DOHH2 (cell line): ENCODE results near the gene UBASH3B.

Source experiments
- H3F3A ChIP-seq: fragments of 200-600 bp; sonication (generic), shearing (Covaris generic); 2 replicates; pipeline ENCODE4 v1.6.0; 2016; ENCODE audit warnings: antibody characterized with exemption, mild to moderate bottlenecking; ENCODE audit not compliant: control insufficient read depth, insufficient read depth
- H3K27ac ChIP-seq: fragments of 200-600 bp; sonication (generic); 2 replicates; pipeline ENCODE4 v1.5.1; 2014; ENCODE audit warnings: low read depth, mild to moderate bottlenecking, low read length, moderate library complexity
- H3K27me3 ChIP-seq: fragments of 200-600 bp; sonication (generic); 2 replicates; pipeline ENCODE4 v1.6.1; 2014; ENCODE audit warnings: mild to moderate bottlenecking, low read length, mixed read lengths; ENCODE audit not compliant: control insufficient read depth
- H3K36me3 ChIP-seq: fragments of 200-600 bp; sonication (generic); 2 replicates; pipeline ENCODE4 v1.6.1; 2014; ENCODE audit warnings: mild to moderate bottlenecking, low read length, moderate library complexity, mixed read lengths; ENCODE audit not compliant: control insufficient read depth
- H3K4me1 ChIP-seq: fragments of 200-600 bp; sonication (generic); 2 replicates; pipeline ENCODE4 v1.6.1; 2014; ENCODE audit warnings: mild to moderate bottlenecking, low read length, mixed read lengths; ENCODE audit not compliant: control insufficient read depth
- H3K4me2 ChIP-seq: fragments of 200-600 bp; sonication (generic); 2 replicates; pipeline ENCODE4 v1.6.0; 2014; ENCODE audit warnings: mild to moderate bottlenecking, low read length, moderate library complexity
- H3K4me3 ChIP-seq: fragments of 200-600 bp; sonication (generic); 2 replicates; pipeline ENCODE4 v1.5.1; 2014; ENCODE audit warnings: mild to moderate bottlenecking, low read length, mixed read lengths
- H3K79me2 ChIP-seq: fragments of 200-600 bp; sonication (generic); 2 replicates; pipeline ENCODE4 v1.6.1; 2014; ENCODE audit warnings: mild to moderate bottlenecking, low read length, mixed read lengths; ENCODE audit not compliant: control insufficient read depth
- H3K9me2 ChIP-seq: fragments of 200-600 bp; sonication (generic); replicated peaks from 2 replicates; pipeline ENCODE4 v1.6.1; 2014; ENCODE audit warnings: mild to moderate bottlenecking, low read length, mixed read lengths; ENCODE audit not compliant: control insufficient read depth
- H3K9me3 ChIP-seq: fragments of 200-600 bp; sonication (generic); 2 replicates; pipeline ENCODE4 v1.6.1; 2014; ENCODE audit warnings: antibody characterized with exemption, low read length, mixed read lengths; ENCODE audit not compliant: control insufficient read depth, insufficient read depth
- H4K20me1 ChIP-seq: fragments of 200-600 bp; sonication (generic); 2 replicates; pipeline ENCODE4 v1.6.0; 2014; ENCODE audit warnings: low read depth, mild to moderate bottlenecking, antibody characterized with exemption, low read length, moderate library complexity; ENCODE audit not compliant: control insufficient read depth, insufficient read depth
- EZH2phosphoT487 ChIP-seq: fragments of 200-600 bp; sonication (generic); IDR thresholded peaks from 2 replicates; pipeline ENCODE4 v1.6.1; 2017; ENCODE audit warnings: borderline replicate concordance, mild to moderate bottlenecking, antibody characterized with exemption, low read length, moderate library complexity, mixed read lengths
- TF ChIP-seq, protein P1 (sequence below): fragments of 200-600 bp; sonication (generic); IDR thresholded peaks from one replicate; pipeline ENCODE4 v1.5.1; 2014; ENCODE audit warnings: antibody characterized with exemption, mild to moderate bottlenecking, low read depth, low read length; ENCODE audit not compliant: poor library complexity, severe bottlenecking

The UBASH3B gene

DNA sequence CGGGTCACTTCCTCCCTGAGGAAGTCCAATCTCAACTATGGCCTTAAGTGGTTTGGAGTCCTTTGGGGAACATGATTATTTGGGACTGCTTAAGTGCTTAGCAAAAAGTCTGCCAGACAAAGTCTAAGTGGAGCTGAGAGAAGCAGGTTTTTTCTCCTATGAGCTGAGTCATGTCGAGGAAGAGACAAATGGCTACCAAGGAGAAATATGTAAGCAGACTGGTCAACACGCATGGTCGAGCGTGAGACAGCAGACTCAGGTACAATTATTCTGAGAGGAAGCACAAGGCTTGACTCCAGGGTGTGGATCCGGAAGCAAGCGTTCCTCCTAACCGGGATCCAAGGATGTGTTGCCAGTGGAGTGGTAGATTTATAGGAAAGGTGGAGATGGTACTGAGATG is 30.6 kb downstream of the UBASH3B start:
- Histone ChIP-seq H3K9me3 (no peaks in the 10 kb centered on the region), H3F3A (peaks cover 6% of the 10 kb centered on the region), H3K4me2 (no peak overlapping the region; the same call in 1 of the 2 replicates), H3K27ac (no peak overlapping the region), H3K4me1 (peaks cover 63% of the 10 kb centered on the region), H3K79me2 (peaks cover 46% of the 10 kb centered on the region), H3K4me3 (no peak overlapping the region), H3K9me2 (no peaks in the 10 kb centered on the region), H3K27me3 (no peaks in the 10 kb centered on the region), H3K36me3 (no peaks in the 10 kb centered on the region), H4K20me1 (no peaks in the 10 kb centered on the region)
- TF ChIP-seq, protein P1, sequence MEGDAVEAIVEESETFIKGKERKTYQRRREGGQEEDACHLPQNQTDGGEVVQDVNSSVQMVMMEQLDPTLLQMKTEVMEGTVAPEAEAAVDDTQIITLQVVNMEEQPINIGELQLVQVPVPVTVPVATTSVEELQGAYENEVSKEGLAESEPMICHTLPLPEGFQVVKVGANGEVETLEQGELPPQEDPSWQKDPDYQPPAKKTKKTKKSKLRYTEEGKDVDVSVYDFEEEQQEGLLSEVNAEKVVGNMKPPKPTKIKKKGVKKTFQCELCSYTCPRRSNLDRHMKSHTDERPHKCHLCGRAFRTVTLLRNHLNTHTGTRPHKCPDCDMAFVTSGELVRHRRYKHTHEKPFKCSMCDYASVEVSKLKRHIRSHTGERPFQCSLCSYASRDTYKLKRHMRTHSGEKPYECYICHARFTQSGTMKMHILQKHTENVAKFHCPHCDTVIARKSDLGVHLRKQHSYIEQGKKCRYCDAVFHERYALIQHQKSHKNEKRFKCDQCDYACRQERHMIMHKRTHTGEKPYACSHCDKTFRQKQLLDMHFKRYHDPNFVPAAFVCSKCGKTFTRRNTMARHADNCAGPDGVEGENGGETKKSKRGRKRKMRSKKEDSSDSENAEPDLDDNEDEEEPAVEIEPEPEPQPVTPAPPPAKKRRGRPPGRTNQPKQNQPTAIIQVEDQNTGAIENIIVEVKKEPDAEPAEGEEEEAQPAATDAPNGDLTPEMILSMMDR, result no peak
- TF ChIP-seq EZH2phosphoT487, result no peak

DNA sequence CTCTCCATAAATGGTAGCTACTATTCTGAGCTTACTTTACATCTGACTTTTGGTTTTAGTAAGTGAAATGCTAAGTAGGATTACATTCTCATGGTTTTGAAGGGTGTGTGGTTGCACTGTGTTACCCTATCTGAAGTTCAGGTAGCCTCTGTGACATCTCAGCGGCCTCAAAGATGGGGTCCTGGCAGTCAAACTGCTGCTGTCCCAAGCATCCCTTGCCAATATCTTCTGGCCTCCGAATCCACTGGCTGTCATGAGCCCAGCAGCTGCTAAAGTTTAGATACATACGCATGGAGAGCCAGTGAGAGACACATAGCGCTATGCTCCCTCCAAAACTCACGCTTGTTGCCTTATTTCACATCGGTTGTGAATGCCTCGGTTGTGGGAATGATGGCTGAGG is 34.9 kb downstream of the UBASH3B start:
- Histone ChIP-seq H3K27ac (no peak overlapping the region), H3K4me3 (no peak overlapping the region), H3K4me1 (peaks cover 82% of the 10 kb centered on the region), H3K9me3 (no peaks in the 10 kb centered on the region), H3F3A (peaks cover 5% of the 10 kb centered on the region), H3K4me2 (peak overlapping the region; percentile 53), H4K20me1 (no peaks in the 10 kb centered on the region), H3K36me3 (peaks cover 4% of the 10 kb centered on the region; the same call in 1 of the 2 replicates), H3K79me2 (peaks cover 60% of the 10 kb centered on the region), H3K9me2 (no peaks in the 10 kb centered on the region), H3K27me3 (no peaks in the 10 kb centered on the region)
- no peak for TF ChIP-seq EZH2phosphoT487
- TF ChIP-seq, protein P1, result no peak

DNA sequence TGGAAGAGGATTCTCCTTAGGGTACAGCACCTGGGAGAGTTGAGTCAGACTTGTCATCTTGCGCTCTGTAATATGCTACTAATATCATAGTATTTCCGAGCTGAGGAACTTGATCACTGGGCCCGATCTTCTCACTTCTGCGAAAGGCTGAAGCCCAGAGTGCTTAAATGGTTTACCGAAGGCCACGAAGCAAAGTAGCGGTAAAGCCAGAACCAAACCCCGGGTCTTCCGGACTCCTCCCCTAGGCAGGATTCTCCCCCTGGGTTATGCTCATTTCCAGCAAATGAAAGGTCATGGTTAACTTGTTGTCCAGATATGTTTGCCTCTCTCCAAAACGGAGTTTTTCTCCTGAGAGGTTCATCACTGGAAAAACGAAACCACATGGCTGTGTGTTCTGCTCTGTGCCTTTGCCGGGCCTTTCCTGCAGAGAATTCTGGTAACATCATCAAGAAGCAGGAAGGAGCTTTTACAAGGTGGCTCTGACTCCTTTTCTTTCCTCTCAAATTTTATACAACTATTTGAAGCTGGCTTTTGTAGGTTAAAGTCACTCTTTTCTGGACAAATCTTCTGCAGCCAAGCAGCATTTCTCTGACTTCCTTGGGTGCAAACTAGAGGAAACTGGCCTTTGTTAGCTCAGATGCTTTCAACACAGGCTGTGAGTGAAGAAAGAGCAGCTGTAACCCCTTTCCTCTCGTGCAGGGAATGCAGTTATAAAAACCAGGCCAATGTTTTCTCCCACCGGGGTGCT is 35.5 kb downstream of the UBASH3B start:
- Histone ChIP-seq H3K4me2 (peak overlapping the region; percentile 53), H3K9me2 (no peaks in the 10 kb centered on the region), H3K27me3 (no peaks in the 10 kb centered on the region), H3K79me2 (peaks cover 63% of the 10 kb centered on the region), H3K4me1 (peaks cover 82% of the 10 kb centered on the region), H3K36me3 (peaks cover 6% of the 10 kb centered on the region; the same call in 1 of the 2 replicates), H3F3A (peaks cover 10% of the 10 kb centered on the region), H3K4me3 (peak overlapping the region; percentile 33; the same call in 1 of the 2 replicates), H4K20me1 (no peaks in the 10 kb centered on the region), H3K27ac (peak overlapping the region; percentile 37), H3K9me3 (no peaks in the 10 kb centered on the region)
- TF ChIP-seq, protein P1, result no peak
- TF ChIP-seq EZH2phosphoT487, result no peak
